Stimulated activated CD4-positive, alpha-beta T cell treated with anti-CD3 and anti-CD28 coated beads, Interleukin-4, amount 100 ng/mL, for 1 hour (primary cell): ENCODE results near the gene IGFBPL1.
"Not testable (repeated sequence)": the region's sequence is repeated elsewhere in the genome, so short reads cannot be mapped to it uniquely, and the experiment has no call there.

ENCODE experiments used
- DNase-seq: peaks from one replicate; pipeline ENCODE4 v3.0.0-alpha.2; 2020

IGFBPL1 gene

GRCh38 chr9:38423973-38424843 is at the start of gene IGFBPL1:
Gene IGFBPL1 (minus strand): TSS chr9:38424454. CDS start chr9:38424424, 30 bp downstream.
- peak; percentile 7 for DNase-seq

- DNase-seq: not testable (repeated sequence)
Observed at GRCh38 chr9:38472583-38473249, 48.5 kb upstream of the IGFBPL1 start.

- DNase-seq: no peak
Observed at GRCh38 chr9:38467404-38467803, 43.1 kb upstream of the IGFBPL1 start.

GRCh38 chr9:38453835-38454234 is 29.6 kb upstream of the IGFBPL1 start:
- no peak for DNase-seq

GRCh38 chr9:38451162-38451561 is 26.9 kb upstream of the IGFBPL1 start:
- DNase-seq: no peak

GRCh38 chr9:38447703-38448102 is 23.4 kb upstream of the IGFBPL1 start:
- no peak for DNase-seq

- no peak for DNase-seq
Observed at GRCh38 chr9:38445154-38446043, 21.1 kb upstream of the IGFBPL1 start.

GRCh38 chr9:38443597-38443996 is 19.3 kb upstream of the IGFBPL1 start:
- DNase-seq: no peak

GRCh38 chr9:38443181-38443580 is 18.9 kb upstream of the IGFBPL1 start:
- no peak for DNase-seq

GRCh38 chr9:38442473-38443096 is 18.3 kb upstream of the IGFBPL1 start:
- DNase-seq: no peak

GRCh38 chr9:38441347-38442085 is 17.3 kb upstream of the IGFBPL1 start:
- DNase-seq: no peak

- no peak for DNase-seq
Observed at GRCh38 chr9:38440516-38440915, 16.3 kb upstream of the IGFBPL1 start.

- DNase-seq: no peak
Observed at GRCh38 chr9:38439916-38440301, 15.7 kb upstream of the IGFBPL1 start.

GRCh38 chr9:38439291-38439915 is 15.1 kb upstream of the IGFBPL1 start:
- DNase-seq: no peak

GRCh38 chr9:38437193-38437823 is 13.1 kb upstream of the IGFBPL1 start:
- DNase-seq: no peak

- no peak for DNase-seq
Observed at GRCh38 chr9:38436708-38437107, 12.5 kb upstream of the IGFBPL1 start.

GRCh38 chr9:38435521-38435920 is 11.3 kb upstream of the IGFBPL1 start:
- DNase-seq: no peak

GRCh38 chr9:38434853-38435252 is 10.6 kb upstream of the IGFBPL1 start:
- no peak for DNase-seq

GRCh38 chr9:38434365-38434764 is 10.1 kb upstream of the IGFBPL1 start:
- no peak for DNase-seq

GRCh38 chr9:38432922-38433510 is 8.8 kb upstream of the IGFBPL1 start:
- no peak for DNase-seq

GRCh38 chr9:38431116-38431515 is 6.9 kb upstream of the IGFBPL1 start:
- no peak for DNase-seq
